Thymus (tissue), 11 donors: ENCODE results near the gene TEAD1. TPM values are rescaled to one million over a fixed set of nuclear protein-coding genes. Genes with fewer than 3 reads are reported as not detected.

Experiments used
- DNase-seq, 9 donors: peaks; one replicate each; pipeline ENCODE4 v3.0.0-alpha.2; 2013; ENCODE audit warnings: low spot score in 9 of 9, low read depth in 6 of 9, missing footprints in 1 of 9
- H3K27ac ChIP-seq, 2 donors: one replicate each; pipeline ENCODE4 v1.5.1; 2013; ENCODE audit warnings: control low read depth in 1 of 2, low read depth in 1 of 2, low read length in 1 of 2, mild to moderate bottlenecking in 1 of 2, moderate library complexity in 1 of 2
- H3K27me3 ChIP-seq, 2 donors: one replicate each; pipeline ENCODE4 v1.5.1; 2013; ENCODE audit warnings: low read length in 1 of 2; ENCODE audit not compliant: control insufficient read depth in 2 of 2, insufficient read depth in 1 of 2
- H3K36me3 ChIP-seq, 2 donors: one replicate each; pipeline ENCODE4 v1.5.1; 2013; ENCODE audit warnings: low read length in 1 of 2, mild to moderate bottlenecking in 1 of 2, moderate library complexity in 1 of 2; ENCODE audit not compliant: control insufficient read depth in 2 of 2, insufficient read depth in 2 of 2
- H3K4me1 ChIP-seq, 2 donors: one replicate each; pipeline ENCODE4 v1.5.1; 2013; ENCODE audit warnings: low read length in 2 of 2; ENCODE audit not compliant: control insufficient read depth in 2 of 2, insufficient read depth in 2 of 2
- H3K4me3 ChIP-seq, 2 donors: one replicate each; pipeline ENCODE4 v1.5.1; 2013; ENCODE audit warnings: low read length in 2 of 2, control low read depth in 1 of 2, mild to moderate bottlenecking in 1 of 2
- H3K9me3 ChIP-seq, 2 donors: one replicate each; pipeline ENCODE4 v1.5.1; 2013; ENCODE audit warnings: low read length in 1 of 2, mild to moderate bottlenecking in 1 of 2; ENCODE audit not compliant: control insufficient read depth in 2 of 2, insufficient read depth in 1 of 2
- WGBS: extraction: QIAGEN DNeasy Blood & Tissue Kit; methylation state at CpG from one replicate; pipeline ENCODE4 v1.1.7; 2013; 5-methylcytosine and 5-hydroxymethylcytosine counted together
- polyA plus RNA-seq: library from polyadenylated mRNA; stranded (reverse); fragments of 200-250 nt; gene quantifications from one replicate; pipeline ENCODE4 v1.2.3, GENCODE V29; 2013
- total RNA-seq: library from RNA; stranded (reverse); fragments of 120-200 nt; gene quantifications from one replicate; pipeline ENCODE4 v1.2.4, GENCODE V29; 2013
- donor health status: healthy.

Gene TEAD1
- total and polyA plus RNA-seq, 2 donors: 3.7 to 5.4 TPM

DNA sequence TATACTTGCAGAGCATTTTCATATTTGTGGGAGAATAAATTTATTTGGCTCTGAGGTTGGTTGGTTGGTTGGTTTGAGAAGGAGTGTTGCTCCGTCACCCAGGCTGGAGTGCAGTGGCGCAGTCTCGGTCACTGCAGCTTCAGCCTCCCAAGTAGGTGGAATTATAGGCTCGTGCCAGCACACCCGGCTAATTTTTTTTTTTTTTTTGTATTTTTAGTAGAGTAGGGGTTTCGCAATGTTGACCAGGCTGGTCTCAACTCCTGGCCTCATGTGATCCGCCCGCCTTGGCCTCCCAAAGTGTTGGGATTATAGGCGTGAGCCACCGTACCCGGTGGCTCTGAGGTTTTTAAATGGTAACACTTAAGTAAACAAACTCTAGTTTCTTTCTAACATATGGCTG, 161.1 kb downstream of the TEAD1 start:
- Histone ChIP-seq H3K27me3 (peaks cover 0 to 5% of the 10 kb centered on the region in 2 donors), H3K9me3 (no peaks in the 10 kb centered on the region), H3K36me3 (no peaks in the 10 kb centered on the region), H3K4me3 (no peak overlapping the region), H3K4me1 (no peaks in the 10 kb centered on the region), H3K27ac (no peak overlapping the region)
- DNase-seq: no peak
- 96% methylated on average over 11 of the region's 11 CpGs for WGBS

DNA sequence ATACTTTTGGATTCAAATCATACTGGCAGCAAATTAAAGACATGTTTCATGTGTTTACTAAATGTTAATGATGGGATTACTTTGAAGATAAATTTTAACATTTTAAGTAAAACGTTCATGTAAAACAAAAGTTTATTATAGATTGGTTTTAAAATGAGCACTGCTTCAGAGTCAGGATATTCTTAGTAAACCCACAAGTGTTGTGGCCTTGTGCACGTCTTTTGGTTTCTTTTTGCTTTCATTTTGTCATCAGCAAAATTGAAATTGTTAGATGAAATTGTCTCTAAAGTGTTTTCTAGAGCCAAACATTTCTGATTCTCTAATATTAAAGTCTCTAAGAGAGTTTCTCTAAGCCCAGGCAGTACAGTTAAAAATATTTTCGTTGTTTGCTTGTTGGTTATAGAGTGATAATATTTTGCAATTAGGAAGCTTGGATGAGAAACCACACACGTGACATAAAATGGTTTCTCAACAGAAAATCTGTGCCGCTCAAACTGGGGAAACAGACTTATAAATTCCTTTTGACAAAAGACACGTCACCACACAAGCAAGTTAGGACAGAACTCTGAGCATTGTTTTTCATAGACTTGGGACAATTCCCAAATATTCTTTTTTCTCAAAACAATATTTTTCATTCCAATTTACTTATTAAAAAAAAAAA, 164.4 kb downstream of the TEAD1 start:
- Histone ChIP-seq H3K4me3 (no peak overlapping the region), H3K9me3 (no peaks in the 10 kb centered on the region), H3K27me3 (peaks cover 0 to 2% of the 10 kb centered on the region in 2 donors), H3K36me3 (no peaks in the 10 kb centered on the region), H3K4me1 (peaks cover 0 to 10% of the 10 kb centered on the region in 2 donors), H3K27ac (no peak overlapping the region)
- 83% methylated on average over 6 of the region's 6 CpGs for WGBS
- no peak for DNase-seq

DNA sequence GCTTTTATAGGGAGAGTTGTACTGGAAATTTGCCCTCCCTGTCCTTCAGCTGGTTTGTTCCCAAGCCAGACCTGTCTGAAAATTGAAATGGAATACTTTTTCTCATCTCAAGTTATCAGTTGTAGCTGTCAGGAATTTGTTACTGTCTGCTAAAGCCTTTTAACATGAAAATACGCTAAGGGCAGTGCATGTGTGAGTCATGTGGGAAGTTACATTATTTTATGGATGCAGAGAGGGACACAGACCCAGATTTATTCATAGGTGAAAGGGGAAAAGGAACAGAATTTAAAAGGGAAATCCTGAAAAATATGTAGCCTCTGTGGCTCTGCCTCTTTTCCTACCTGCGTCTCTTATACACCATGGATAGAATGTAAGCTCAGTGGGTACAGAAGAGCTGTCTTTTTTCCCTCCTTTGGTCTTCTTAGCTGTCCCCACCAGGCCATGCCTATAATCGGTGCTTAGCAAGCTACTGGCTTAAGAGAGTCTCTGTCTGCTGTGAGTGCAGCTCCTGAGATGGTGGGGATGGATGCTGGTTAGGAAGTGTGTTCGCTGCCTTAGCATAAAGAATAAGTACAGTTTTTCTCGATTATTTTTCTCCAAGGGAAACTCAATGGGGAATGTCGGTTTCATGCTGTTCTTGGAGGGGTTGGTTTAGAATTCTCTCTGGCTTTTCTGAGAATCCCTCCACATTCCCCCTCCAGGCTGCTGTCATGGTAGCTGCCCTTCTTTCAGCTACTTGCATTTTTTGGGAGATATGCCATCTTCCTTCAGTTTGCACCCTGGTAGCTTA, 166.8 kb downstream of the TEAD1 start:
- Histone ChIP-seq H3K27ac (no peak overlapping the region), H3K4me3 (no peak overlapping the region)
- WGBS: 88% methylated on average over 6 of the region's 6 CpGs

DNA sequence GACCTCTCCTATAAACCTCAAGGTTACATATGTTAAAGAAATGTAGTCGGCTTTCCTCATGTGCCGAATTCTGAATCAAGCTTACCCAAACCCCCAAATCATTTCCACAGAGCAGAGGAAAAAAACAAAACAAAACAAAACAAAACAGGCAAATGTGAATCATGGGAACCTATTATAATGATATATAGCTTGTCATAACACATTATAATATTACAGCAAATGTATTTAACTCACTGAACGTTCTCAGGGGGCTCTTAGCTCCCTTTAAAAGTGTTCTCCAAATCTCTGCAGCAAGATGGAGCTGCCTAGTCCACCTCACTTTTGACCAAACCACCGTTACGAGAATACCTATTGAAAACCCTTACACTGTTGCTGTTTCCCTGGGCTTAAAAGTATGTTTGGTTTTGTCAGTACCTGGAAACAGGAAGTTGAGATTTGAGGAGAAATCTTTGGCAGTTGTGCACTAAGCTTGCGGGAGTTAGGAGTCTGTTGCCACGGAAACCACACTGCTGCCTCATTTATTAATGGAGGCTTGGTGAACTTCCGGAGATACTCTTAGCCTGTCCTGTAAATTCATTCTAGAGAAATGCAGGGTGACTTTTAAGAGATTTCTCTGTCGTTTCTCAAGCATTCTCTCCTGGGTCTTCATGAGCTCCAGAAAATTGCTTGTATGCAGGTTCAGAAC, 167.9 kb downstream of the TEAD1 start:
- 19% methylated on average over 9 of the region's 9 CpGs for WGBS
- Histone ChIP-seq H3K27ac (peak overlapping the region in 1 of 2 donors; percentile 2), H3K4me3 (no peak overlapping the region), H3K9me3 (no peaks in the 10 kb centered on the region), H3K27me3 (peaks cover 0 to 2% of the 10 kb centered on the region in 2 donors), H3K4me1 (peaks cover 0 to 10% of the 10 kb centered on the region in 2 donors), H3K36me3 (no peaks in the 10 kb centered on the region)
- no peak for DNase-seq

More for the DNA sequence above, 166.8 kb downstream of the TEAD1 start:
- Histone ChIP-seq H3K4me1 (peaks cover 0 to 10% of the 10 kb centered on the region in 2 donors), H3K9me3 (no peaks in the 10 kb centered on the region), H3K36me3 (no peaks in the 10 kb centered on the region), H3K27me3 (peaks cover 0 to 2% of the 10 kb centered on the region in 2 donors)
- no peak for DNase-seq

GRCh38 chr11:12842933-12843636, 168.9 kb downstream of the TEAD1 start:
- peak in 1 of 9 donors; percentile 14 for DNase-seq
- H3K27me3 ChIP-seq: peaks cover 0 to 2% of the 10 kb centered on the region in 2 donors
- H3K4me3 ChIP-seq: no peak overlapping the region
- H3K9me3 ChIP-seq: no peaks in the 10 kb centered on the region
- no peaks in the 10 kb centered on the region for H3K36me3 ChIP-seq
- 71% methylated on average over 6 of the region's 6 CpGs for WGBS
- no peak overlapping the region for H3K27ac ChIP-seq
- H3K4me1 ChIP-seq: peaks cover 0 to 10% of the 10 kb centered on the region in 2 donors

- WGBS: 96% methylated on average over 6 of the region's 6 CpGs
- peak overlapping the region in 1 of 2 donors; percentile 11 for H3K27ac ChIP-seq
Measured at GRCh38 chr11:12845163-12845562, 170.9 kb downstream of the TEAD1 start.

DNA sequence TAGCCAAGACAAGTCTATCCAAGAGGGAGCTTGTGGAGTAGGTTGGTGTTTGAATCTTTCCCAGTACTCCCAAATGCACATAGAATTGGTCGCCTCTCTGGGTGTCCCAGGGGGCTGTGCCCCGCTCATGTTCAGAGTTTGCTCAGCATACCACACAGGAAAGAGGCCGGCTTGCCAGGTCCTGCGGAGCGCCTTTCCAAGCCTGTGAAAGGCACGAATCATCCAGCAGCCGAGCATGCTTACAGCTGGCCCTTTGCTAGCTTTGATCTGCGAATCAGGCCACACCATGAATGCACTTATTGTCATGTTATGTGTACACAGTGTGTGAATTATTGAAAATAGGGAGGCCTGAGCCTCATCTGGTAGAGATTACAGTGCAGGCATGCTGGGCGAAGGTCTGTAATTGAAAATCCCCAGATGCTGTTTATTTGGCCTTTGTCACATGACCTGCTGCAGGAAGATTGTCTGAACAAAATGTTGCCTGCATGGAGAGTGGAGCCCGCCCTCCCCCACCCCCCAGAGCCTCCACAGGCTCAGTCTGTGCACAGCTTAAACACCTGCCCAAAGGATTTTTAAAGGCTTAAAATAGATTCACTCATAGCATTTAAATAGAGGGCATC, 171.6 kb downstream of the TEAD1 start:
- 95% methylated on average over 10 of the region's 10 CpGs for WGBS
- Histone ChIP-seq H3K4me3 (no peak overlapping the region), H3K27ac (no peak overlapping the region), H3K4me1 (peaks cover 0 to 6% of the 10 kb centered on the region in 2 donors), H3K36me3 (no peaks in the 10 kb centered on the region), H3K9me3 (no peaks in the 10 kb centered on the region), H3K27me3 (peaks cover 0 to 2% of the 10 kb centered on the region in 2 donors)
- DNase-seq: no peak

More at GRCh38 chr11:12845163-12845562, 170.9 kb downstream of the TEAD1 start:
- Histone ChIP-seq H3K27me3 (peaks cover 0 to 2% of the 10 kb centered on the region in 2 donors), H3K4me3 (no peak overlapping the region), H3K9me3 (no peaks in the 10 kb centered on the region), H3K4me1 (peaks cover 0 to 10% of the 10 kb centered on the region in 2 donors), H3K36me3 (no peaks in the 10 kb centered on the region)
- no peak for DNase-seq

DNA sequence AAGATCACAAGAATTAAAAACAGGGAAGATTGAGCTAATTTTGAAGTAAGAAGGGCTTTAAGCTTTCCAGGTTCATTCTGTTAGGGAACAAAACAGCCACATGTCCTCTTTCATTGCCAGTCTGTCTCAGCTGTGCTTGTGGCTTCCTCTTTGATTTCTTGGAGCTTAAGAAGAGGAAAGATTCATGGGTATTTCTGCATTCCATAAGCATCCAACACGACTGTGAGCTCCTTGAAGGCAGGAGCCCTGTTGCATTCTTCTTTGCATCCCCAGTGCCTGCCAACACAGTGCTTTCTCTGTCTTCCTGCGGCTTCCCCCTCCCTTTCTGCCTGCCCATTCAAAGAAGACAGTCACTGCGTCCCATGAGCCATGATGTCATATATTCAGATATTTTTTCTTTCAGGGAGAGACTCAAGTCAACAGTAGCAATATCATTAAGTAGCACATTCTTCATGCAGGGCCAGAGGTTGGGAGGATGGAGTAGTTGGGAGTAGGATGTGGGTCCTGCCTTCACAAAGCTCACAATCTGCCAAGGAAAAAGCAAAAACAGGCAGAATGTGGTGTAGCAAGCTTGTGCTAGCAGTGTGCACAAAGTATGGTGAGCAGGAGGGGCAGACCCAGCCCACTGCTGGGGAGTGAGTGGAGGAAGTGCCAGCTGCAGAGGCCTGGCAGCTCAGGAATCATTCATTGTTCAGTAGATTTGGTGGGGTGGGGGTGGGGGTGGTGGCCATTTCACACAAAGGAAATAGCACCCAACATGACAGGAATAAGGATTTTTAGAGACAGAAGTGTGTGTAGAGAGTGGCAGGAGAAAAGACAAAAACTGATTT, 172.8 kb downstream of the TEAD1 start:
- peaks cover 0 to 2% of the 10 kb centered on the region in 2 donors for H3K27me3 ChIP-seq
- DNase-seq: no peak
- H3K4me3 ChIP-seq: no peak overlapping the region
- H3K36me3 ChIP-seq: no peaks in the 10 kb centered on the region
- H3K27ac ChIP-seq: no peak overlapping the region
- H3K9me3 ChIP-seq: no peaks in the 10 kb centered on the region
- H3K4me1 ChIP-seq: peaks cover 0 to 2% of the 10 kb centered on the region in 2 donors
- 75% methylated on average over 3 of the region's 3 CpGs for WGBS
